ENCODE measurements around the gene CD226. TPM values are rescaled to one million over a fixed set of nuclear protein-coding genes. Genes with fewer than 3 reads are reported as not detected.

CD226 gene
- total and polyA plus RNA-seq, 10 of the 15 experiments (the other 5 are each of a cell fraction or from before 2014, with no cell fraction given), result 12.9 to 68.8 (median 47.3) TPM

GRCh38 chr18:69843015-69843414 is 104.7 kb downstream of the CD226 start:
- Histone ChIP-seq H3K27ac (ENCODE audit: control insufficient read depth, insufficient read depth) (no peak overlapping the region), H3K4me1 (ENCODE audit: control insufficient read depth, insufficient read depth, low read length) (no peaks in the 10 kb centered on the region), H3K79me2 (ENCODE audit: control insufficient read depth, insufficient read depth, low read length) (no peaks in the 10 kb centered on the region), H2AFZ (ENCODE audit: control insufficient read depth, low read depth, low read length) (no peak overlapping the region), H3K9me3 (replicated peaks; ENCODE audit: control insufficient read depth, insufficient read depth, low read length) (no peaks in the 10 kb centered on the region), H3K4me3 (no peak overlapping the region), H3K36me3 (ENCODE audit: control insufficient read depth in 2 of 2, insufficient read depth in 2 of 2, low read length in 1 of 2) (no peaks in the 10 kb centered on the region), H3K9ac (ENCODE audit: control insufficient read depth, insufficient read depth, low read length) (no peak overlapping the region), H3K27me3 (replicated peaks in 1 of 2; ENCODE audit: control insufficient read depth in 2 of 2, insufficient read depth in 2 of 2, low read length in 1 of 2) (no peaks in the 10 kb centered on the region), H4K20me1 (ENCODE audit: control insufficient read depth, insufficient read depth) (no peaks in the 10 kb centered on the region), H3K4me2 (ENCODE audit: control insufficient read depth, insufficient read depth) (no peak overlapping the region)
- FAIRE-seq (no peak), DNase-seq (ENCODE audit: low read depth, low spot score) (no peak), ATAC-seq (no peak)
- intact Hi-C loops (cut with micrococcal nuclease; ENCODE audit: unreplicated experiment), result no loop called here
- ChIA-PET CTCF (interaction anchor here (0.6 to 1.9 kb wide), 2 partner anchors 116 to 155 kb away, joined by 3 to 5 read pairs; no protein-coding TSS in a partner anchor), RAD21 (ENCODE audit: unreplicated experiment) (no interaction called here), POLR2A (no interaction called here), SMC1A (ENCODE audit: uncharacterized antibody, unreplicated experiment) (interaction anchor here (0.8 kb wide), 1 partner anchor 134 kb away, joined by 3 read pairs; no protein-coding TSS in a partner anchor)
- no TSS peak for BruUV-seq (replicated peaks)
- WGBS (ENCODE audit: insufficient coverage, insufficient replicate concordance, low lambda C conversion rate, missing lambda C conversion rate), result 56% methylated on average over 5 of the region's 5 CpGs
- in situ Hi-C loops (cut with MboI), result no loop called here
- TF ChIP-seq FOXM1 (IDR thresholded peaks at IDR 0.05; ENCODE audit: low read depth, low read length) (no peak), ESRRA (IDR thresholded peaks at IDR 0.05; ENCODE audit: low read length) (no peak), MTA3 (IDR thresholded peaks at IDR 0.05; ENCODE audit: borderline replicate concordance, low read length) (no peak), USF2 (IDR thresholded peaks at IDR 0.05; ENCODE audit: borderline replicate concordance, low read depth, low read length) (no peak), ZNF384 (IDR thresholded peaks at IDR 0.05; ENCODE audit: borderline replicate concordance, low read depth, low read length) (no peak), HCFC1 (IDR thresholded peaks at IDR 0.05; ENCODE audit: low read length) (no peak), CHD4 (IDR thresholded peaks at IDR 0.05) (no peak), KLF5 (IDR thresholded peaks at IDR 0.05; ENCODE audit: partially characterized antibody) (no peak), NKRF (conservative IDR thresholded peaks at IDR 0.05) (no peak), STAT1 (conservative IDR thresholded peaks at IDR 0.05) (no peak)
- TF ChIP-seq, protein P1, sequence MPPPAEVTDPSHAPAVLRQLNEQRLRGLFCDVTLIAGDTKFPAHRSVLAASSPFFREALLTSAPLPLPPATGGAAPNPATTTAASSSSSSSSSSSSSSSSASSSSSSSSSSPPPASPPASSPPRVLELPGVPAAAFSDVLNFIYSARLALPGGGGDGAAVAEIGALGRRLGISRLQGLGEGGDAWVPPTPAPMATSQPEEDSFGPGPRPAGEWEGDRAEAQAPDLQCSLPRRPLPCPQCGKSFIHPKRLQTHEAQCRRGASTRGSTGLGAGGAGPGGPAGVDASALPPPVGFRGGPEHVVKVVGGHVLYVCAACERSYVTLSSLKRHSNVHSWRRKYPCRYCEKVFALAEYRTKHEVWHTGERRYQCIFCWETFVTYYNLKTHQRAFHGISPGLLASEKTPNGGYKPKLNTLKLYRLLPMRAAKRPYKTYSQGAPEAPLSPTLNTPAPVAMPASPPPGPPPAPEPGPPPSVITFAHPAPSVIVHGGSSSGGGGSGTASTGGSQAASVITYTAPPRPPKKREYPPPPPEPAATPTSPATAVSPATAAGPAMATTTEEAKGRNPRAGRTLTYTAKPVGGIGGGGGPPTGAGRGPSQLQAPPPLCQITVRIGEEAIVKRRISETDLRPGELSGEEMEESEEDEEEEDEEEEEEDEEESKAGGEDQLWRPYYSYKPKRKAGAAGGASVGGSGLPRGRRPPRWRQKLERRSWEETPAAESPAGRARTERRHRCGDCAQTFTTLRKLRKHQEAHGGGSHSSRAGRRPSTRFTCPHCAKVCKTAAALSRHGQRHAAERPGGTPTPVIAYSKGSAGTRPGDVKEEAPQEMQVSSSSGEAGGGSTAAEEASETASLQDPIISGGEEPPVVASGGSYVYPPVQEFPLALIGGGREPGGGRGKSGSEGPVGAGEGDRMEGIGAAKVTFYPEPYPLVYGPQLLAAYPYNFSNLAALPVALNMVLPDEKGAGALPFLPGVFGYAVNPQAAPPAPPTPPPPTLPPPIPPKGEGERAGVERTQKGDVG (CRISPR knock-in tag; IDR thresholded peaks at IDR 0.05), result no peak
- TF ChIP-seq, protein P2, sequence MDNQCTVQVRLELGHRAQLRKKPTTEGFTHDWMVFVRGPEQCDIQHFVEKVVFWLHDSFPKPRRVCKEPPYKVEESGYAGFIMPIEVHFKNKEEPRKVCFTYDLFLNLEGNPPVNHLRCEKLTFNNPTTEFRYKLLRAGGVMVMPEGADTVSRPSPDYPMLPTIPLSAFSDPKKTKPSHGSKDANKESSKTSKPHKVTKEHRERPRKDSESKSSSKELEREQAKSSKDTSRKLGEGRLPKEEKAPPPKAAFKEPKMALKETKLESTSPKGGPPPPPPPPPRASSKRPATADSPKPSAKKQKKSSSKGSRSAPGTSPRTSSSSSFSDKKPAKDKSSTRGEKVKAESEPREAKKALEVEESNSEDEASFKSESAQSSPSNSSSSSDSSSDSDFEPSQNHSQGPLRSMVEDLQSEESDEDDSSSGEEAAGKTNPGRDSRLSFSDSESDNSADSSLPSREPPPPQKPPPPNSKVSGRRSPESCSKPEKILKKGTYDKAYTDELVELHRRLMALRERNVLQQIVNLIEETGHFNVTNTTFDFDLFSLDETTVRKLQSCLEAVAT (IDR thresholded peaks at IDR 0.05), result no peak
